ELR (cell line): Measurements from ENCODE around the gene VEGFA.

ENCODE experiments used
- DNase-seq: peaks from one replicate; pipeline ENCODE4 v3.0.0-alpha.2; 2015; ENCODE audit warnings: low read depth

The VEGFA gene

DNA sequence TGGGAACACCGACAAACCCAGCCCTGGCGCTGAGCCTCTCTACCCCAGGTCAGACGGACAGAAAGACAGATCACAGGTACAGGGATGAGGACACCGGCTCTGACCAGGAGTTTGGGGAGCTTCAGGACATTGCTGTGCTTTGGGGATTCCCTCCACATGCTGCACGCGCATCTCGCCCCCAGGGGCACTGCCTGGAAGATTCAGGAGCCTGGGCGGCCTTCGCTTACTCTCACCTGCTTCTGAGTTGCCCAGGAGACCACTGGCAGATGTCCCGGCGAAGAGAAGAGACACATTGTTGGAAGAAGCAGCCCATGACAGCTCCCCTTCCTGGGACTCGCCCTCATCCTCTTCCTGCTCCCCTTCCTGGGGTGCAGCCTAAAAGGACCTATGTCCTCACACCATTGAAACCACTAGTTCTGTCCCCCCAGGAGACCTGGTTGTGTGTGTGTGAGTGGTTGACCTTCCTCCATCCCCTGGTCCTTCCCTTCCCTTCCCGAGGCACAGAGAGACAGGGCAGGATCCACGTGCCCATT lies 15.3 kb downstream of the VEGFA start:
- DNase-seq, result no peak

DNA sequence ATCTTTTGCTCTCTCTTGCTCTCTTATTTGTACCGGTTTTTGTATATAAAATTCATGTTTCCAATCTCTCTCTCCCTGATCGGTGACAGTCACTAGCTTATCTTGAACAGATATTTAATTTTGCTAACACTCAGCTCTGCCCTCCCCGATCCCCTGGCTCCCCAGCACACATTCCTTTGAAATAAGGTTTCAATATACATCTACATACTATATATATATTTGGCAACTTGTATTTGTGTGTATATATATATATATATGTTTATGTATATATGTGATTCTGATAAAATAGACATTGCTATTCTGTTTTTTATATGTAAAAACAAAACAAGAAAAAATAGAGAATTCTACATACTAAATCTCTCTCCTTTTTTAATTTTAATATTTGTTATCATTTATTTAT lies 15.9 kb downstream of the VEGFA start:
- DNase-seq, result no peak

DNA sequence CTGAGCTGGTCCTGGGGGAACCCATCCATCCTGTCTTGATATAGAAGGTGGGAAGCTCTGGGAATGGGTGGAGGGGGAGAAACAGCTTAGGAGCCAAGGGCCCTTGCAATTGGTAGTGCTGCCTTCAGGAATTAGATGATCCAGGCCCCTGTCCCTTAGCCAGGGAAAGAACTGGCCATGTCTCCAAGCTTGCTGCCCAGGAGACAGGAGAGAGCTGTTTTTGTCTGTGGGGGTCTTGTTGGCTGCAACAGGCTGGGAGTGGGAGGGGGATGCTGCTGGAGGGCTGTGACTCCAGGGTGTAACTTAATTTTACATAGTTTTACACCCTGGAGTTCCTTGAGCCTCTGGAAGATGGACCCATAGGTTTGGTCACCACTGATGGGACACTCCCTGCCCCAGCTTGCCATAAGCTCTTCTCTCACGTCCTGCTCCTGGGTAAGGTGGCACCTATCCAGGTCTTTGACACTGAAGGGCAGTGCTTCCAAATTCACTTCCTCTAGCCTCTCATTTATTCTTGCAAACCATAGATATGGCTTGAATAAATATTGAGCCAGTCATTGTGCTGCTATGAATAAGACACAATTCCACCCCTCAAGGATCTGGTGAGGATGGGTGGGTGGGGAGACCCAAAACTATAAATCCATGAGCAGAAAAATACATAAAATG lies 16.8 kb downstream of the VEGFA start:
- DNase-seq, result no peak

DNA sequence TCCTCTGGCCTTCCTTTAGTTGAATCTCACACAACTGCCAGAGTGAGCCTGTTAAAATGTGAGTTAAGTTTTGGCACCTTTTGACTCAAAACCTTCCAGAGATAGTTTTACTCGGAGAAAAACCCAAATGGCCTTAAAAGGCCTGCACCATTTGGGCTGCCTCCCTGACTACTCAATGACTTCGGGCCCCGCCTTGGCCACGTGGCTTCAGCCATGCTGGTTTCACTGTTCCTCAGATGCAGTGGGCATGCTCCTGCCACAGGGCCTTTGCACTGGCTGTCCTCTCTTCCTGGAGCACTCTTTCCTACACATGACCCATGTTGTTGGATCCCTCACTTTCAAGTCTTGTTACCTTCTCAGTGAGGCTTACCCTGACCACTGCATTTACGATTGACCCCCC lies 18.3 kb downstream of the VEGFA start:
- DNase-seq, result no peak

DNA sequence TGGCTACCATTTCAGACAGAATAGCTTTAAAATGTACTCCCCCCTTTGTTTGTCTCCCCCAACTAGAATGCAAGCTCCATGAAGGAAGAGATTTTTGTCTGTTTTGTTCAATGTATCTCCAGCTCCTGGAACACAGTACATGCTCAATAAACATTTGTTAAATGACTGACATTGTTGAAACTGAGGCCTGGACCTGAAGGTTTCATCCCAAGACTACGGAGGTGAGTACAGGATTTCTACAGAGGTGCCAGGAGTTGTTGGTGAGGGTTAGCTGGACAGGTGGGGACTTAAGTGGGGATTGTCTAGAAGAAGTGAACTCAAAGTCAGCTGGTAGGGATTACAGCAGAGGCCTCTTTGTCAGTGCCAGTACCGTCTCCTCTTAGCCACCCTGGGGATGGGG lies 19.4 kb downstream of the VEGFA start:
- DNase-seq, result no peak

DNA sequence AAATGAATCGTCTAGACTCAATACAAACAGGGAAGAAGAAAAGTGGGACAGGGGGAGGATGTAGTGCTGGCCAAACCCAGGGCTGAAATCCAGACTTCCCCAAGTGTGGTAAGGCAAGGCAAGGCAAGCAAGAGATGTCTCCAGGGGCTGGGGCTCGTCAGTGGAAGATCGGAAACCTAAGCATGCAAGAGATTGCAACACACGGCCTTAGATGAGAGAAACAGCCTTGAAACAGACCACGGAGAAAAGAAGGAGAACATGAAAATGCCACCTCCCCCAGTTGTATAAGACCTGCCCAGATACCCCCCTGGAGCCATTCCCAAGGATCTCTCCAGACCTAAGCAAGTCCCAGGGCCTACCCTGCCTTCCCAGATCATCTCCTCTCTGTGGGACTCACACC lies 20.0 kb downstream of the VEGFA start:
- DNase-seq, result no peak

DNA sequence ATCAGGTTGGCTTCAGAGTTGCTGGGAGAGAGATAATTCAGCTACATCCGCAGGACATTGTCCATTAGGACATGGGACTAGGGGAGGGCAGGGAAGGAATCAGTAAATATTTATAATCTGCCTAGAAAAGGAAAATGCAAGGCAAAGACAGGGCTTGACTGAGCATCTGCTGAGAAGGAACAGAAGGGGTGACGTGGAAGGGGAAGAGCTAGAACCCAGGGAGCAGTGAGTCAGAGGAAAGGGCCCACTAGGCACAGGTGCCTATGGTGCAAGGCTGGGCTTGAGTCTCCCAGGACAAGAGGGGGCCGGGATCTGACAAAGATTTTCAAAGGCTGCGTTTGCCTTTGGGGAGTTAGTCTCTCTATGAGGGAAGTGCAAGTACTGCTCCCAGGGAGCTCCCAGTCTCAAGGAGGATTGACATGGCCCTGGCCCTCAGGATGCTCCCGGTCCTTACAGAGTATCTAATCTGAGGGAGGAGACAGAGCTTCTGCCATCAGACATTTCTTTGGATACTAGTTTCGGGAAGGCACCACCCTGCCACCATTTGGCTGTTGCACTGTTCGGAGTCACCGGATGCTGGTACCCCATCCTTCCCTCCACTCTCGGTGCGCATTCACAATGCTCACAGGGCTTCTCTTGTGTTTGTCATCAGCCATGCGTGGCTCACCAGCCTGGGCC lies 21.9 kb downstream of the VEGFA start:
- DNase-seq, result no peak

DNA sequence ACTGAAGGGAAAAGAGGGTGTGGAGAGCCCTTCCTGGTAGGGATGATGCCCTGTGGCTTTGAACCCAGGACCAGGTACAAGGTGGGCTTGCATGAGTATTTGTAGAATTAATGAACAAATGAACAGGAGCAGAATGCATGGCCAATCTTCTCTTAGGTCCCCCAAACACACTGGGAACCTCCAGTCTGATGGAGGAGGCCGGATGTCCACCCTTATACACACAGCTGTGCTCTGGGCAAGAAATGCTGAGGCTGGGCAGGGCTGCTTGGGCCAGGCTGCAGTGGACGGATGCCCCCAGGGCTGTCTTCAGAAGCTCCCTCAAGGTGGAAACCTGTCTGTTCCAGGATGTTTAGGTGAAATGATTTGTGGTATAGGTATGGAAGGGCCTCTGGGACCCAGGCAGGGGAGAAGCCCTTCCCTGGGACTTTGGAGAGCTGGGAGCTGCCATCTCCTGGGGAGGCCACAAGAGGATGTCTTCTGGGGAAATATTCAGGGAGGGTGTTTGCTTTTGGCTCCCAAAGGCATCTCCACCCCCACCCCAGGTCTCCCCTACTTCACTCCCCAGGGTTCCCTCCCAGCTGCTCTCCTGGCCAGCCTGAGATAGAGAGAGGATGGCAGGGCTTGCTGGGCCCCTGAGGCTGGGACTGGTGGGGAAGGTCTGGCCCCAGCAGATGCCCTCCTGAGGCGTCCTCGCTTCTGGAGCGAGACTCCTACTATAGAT lies 23.3 kb downstream of the VEGFA start:
- no peak for DNase-seq

DNA sequence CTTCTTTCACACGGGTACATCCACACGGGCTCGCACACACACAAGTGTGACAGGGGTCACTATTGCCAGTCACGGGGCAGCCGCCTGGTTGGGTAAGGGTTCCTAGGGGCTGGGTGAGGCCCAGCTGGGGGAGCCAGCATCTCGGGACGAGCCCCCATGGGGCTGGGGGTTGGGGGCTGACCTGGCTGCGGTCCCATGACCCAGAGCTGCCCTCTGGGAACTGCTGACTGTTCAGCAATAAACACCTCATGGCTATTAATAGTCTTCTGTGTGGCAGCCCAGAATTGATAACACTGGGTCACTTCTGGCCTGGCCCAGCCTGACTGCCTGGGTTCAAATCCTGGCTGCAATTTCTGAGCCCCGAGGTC lies 23.8 kb downstream of the VEGFA start:
- DNase-seq, result no peak

DNA sequence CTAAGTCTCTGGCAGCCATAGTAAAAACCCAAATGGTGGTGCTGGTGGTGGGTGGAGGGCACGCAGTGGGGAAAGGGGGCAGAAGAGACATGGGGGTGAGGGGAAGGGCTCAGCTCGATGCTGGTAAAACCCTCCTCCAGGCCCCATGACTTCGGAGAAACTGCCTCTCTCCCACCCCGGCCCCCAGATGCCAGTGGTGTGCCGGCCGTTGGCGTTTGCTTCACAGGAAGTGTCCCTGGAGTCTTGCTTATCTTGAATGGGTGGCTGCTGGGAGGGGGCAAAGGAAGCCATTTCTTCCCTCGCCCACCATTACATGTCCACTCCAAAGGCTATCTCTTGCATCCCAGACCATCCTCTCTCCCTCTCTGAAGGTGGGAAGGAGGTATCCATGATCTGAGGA lies 25.4 kb downstream of the VEGFA start:
- DNase-seq, result no peak

DNA sequence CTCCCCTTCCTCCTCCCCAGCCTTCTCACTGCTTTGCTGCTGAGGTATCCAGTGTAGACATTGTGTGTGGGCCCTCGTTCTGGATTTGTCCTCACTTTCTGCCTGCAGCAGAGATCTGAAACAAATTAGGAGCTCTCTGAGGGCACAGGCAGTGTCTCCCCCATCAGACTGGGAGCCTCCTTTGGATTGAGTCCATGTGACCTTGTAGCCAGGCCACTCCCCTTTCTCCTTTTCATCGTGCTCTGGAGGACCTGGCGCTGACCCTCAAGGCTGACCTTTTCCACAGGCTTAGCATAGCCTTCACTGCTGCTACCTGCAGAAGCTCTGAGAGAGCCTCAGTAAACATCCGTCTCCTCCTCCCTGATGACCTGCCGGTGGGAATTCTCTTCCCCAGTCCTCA lies 26.2 kb downstream of the VEGFA start:
- no peak for DNase-seq

DNA sequence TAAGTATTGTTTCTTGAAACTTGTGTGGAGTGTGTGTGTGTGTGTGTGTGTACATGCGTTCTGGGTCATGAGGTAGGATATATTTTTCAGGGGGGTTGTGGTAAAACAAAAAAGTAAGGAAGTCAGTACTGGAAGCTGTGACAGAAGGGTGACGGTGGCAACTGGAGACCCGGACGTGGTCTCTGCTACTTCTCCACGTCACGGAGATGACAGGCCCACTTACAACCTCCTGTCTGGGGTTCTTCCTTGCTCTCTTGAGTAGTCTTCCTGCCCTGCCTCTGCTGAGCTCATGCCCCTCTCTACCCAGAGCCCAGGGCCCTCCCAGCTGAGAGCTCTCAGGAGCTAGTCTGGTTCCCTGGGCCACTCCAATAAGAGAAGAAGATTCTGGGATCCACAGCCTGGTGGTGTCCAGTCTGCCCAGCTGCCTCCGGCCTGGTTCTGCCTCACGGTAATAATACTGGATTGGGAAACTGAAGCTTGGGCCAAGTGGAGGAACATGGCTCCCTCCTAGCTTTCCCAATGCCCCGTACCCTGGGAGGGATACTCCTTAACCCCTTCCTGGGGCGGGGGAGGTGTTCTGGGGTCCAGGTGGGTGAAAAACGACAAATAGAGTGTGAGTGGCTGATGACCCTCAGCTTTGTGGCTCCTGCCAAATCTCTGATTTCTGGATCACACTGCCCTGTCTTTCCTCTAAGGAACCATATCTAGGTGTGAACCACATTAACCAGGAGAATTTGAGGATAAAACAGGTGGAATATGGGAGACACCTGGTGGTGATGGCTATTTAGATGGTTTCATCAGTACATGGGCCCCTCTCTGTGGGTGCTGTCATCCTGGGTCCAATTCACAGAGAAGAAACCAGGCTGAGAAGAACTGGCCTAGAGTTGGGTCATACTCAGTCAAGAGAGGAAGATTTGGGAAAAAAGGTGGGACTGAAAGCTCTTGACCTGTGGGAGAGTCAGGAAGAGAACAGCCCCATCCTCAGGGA lies 27.2 kb downstream of the VEGFA start:
- no peak for DNase-seq

DNA sequence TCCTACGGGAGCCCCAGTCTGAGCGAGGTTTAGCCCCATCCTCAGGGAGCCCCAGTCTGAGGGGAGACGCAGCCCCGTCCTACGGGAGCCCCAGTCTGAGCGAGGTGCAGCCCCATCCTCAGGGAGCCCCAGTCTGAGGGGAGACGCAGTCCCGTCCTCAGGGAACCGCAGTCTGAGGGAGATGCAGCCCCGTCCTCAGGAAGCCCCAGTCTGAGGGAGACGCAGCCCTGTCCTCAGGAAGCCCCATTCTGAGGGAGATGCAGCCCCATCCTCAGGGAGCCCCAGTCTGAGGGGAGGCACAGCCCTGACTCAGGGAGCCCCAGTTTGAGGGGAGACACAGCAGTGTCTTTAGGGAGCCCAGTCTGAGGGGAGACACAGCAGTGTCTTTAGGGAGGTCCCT lies 27.9 kb downstream of the VEGFA start:
- DNase-seq, result no peak

DNA sequence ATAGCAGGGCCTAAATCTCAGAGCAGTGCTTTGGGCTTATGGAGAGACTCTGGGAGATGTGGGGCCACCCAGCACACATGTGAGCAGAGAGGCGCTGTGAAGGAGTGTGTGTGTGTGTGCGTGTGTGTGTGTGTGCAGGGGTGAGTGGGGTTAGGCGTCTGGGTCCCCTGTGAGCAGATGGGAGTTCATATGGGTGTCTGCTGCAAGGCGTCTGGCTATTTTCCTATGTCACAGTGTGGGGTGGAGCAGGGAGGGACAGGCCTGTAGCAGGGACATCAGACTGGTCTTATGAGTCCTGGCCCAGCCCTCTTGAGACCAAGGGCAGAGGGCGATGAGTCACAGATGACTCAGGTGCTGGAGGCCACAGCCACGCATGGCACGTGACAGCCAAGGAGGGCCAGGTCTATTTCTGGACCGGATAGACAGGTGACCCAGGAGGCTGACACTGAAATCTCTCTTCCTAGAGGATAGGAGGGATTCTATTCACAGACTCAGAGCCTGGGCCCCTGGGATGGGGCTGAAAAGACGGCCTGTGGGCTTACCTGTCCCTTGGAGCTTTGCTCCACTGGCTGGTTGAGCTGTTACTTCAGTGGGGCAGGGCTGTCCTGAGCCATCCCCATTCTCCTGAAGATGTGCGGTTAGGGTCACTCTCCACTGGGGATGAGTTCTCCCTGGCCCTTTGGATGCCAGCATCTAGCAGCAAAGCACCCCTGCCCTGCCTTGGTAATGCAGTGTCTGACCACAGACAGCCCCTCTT lies 28.9 kb downstream of the VEGFA start:
- DNase-seq, result peak; percentile 95

DNA sequence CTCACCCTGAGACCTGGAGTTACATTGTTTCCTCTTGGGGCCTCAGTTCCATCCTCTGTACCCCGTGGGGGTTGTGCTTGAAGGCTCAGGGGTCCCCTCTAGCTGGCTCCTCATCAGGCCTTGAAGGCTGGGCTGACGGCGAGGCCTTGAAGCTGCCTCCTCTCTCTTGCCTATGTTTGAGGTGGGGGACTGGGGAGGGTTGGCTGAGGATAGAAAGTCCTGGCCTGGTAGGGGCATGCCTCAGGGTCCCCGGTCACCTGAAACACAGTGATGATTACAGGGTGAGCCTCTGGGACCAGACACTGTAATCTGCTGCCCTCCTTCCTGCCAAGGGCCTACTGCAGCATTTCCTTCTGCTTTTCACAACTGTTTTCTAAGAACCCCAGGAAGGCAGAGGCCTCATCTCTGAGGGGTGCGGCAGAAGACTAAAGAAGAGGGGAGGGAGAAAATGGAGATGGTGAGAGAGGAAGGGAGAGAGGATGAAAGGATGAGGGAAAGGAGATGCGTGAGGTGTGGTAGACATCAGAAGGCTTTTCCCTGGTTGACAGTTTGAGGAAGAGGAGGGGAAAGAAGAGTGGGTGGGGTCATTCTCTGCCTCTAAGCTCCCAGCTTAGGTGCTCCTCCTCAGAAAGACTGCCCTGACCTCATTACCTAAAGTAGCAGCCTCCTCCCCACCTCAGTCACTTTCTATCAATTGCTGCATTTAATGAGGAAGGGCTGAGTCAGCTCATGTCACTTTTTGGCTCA lies 29.7 kb downstream of the VEGFA start:
- peak; percentile 17 for DNase-seq

DNA sequence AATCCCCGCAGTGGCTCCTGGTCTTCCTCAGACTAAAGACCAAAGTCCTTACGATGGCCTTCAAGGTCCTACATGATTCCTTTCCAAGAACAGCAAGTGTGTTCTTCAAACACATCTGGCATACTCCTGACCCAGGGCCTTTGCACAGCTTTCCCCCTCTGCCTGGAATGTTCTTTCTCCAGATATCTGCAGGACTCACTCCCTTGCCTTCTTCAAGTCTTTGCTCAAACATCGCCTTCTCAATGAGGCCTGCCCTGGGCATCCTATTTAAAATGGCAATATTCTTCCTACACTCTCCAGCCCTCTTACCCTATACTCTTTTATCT lies 30.2 kb downstream of the VEGFA start:
- DNase-seq, result no peak

DNA sequence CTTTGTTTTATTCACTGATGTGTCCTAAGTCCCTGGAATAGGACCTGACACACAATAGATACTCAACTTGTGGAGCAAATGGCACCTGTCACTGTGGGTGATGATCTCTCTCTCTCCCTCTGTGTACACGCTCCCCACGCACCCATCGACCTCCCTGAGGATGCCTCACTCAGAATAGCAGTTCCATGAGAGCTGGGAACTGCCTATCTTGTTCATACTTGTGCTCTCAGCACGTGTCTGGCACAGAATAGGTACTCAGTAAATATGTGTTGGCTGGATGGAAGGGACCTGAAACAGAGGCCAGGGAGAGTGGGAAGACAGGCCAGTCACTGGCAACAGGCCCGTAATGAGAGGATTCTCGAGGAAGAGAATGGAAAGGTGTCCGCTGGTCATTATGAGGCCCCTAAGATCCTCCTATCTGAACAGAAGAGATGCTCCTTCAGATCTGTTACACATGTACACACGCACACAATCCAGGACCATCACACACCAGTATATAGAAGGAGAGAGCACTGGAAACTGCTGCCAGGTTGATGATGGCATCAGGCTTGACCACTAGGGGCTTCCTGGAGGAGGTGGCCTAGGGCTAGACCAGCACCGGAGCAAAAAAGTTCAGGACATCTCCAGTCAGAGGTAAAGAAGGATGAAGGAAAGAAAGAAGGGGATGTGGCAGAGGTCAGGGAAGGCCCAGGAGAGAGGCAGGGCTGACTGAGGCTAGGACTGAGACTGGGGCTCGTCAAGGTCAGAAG lies 30.9 kb downstream of the VEGFA start:
- peak; percentile 27 for DNase-seq

DNA sequence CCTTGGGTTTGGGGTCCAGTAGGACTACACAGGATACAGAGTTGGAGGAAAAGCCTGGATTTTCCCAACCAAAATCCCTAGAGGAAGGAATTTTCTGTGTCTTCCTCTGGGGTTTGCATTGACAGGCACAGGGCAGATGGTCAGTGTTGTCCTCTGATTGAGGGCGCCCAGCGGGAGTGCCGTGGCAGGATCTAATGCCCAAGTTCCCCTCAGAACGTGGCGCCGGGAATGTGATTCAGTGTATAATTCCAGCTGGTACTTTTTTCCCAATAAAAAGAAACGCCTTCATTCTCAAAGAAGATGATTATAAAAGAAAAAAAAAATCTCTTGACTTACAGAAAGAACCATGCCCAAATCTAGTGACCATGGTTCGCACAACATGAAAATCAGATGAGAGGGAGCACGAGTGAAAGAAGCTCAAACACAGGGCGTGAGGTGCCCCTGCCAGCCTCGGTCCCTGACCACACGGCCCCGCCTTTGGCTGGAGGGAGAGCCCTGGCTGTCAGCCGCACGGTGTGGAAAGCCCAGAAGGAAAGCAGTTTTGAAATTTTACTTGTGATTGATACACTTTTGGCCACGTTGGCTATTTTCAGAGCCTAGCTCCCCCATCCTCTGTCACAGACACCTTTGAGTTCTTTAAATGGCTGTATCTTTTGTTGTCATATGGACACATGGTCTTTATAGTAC lies 31.6 kb downstream of the VEGFA start:
- no peak for DNase-seq

DNA sequence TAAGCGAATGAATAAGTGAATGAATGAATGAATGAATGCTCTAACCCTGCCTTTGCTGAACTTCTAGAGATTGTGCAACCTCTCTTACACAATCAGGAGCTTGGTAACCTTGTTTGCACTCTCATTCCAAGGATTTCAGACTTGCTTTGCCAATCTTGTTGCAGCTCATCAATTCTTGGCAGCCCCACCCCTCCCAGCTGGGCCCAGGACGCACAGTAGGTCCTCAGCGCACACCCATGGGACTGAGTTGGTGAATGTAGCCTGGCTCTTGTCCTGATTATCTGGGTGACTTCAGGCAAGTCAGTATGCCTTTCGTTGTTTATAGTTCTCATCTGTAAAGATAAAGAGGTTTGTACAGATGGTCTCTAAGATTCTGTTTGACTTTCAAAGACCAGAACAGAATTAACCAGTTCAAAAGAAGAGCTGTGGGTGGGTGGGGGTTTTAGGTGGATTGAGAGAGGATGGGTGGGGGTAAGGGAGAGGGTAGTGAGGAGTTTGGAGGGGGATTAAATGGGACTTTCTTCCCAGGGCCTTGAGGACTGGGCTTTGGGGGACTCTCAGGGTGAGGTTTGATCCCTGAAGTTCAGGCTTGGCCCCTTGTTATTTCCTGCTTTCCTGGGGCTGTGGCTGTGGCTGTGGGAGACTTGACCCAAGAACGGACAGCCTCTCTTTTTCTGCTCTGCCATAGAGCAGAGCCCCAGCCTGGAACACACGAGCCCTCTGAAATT lies 33.2 kb downstream of the VEGFA start:
- DNase-seq, result no peak
